Hematopoietic multipotent progenitor cell treated with erythropoietin and hydrocortisone succinate and interleukin-3 and kit ligand, for 4 days (in vitro differentiated cells): ENCODE results near the gene URI1.
"Not testable (repeated sequence)": the region's sequence is repeated elsewhere in the genome, so short reads cannot be mapped to it uniquely, and the experiment has no call there.

ENCODE experiments used
- DNase-seq: peaks from one replicate; pipeline ENCODE4 v3.0.0-alpha.2; 2015

URI1 gene

GRCh38 chr19:29941828-29942403, at the start of gene URI1:
Gene URI1 (plus strand): TSS chr19:29942239. CDS start chr19:29942548, 309 bp downstream.
- peak; percentile 93 for DNase-seq

GRCh38 chr19:29893606-29894284, 48.3 kb upstream of the URI1 start:
- DNase-seq = peak; percentile 95

- peak; percentile 70 for DNase-seq
Observed at GRCh38 chr19:29896802-29897201, 45.2 kb upstream of the URI1 start.

GRCh38 chr19:29897466-29897865, 44.6 kb upstream of the URI1 start:
- peak; percentile 38 for DNase-seq

- DNase-seq = no peak
Observed at GRCh38 chr19:29904017-29904416, 38.0 kb upstream of the URI1 start.

GRCh38 chr19:29908963-29909944, 32.8 kb upstream of the URI1 start:
- DNase-seq = no peak

GRCh38 chr19:29914933-29915332, 27.1 kb upstream of the URI1 start:
- no peak for DNase-seq

GRCh38 chr19:29915832-29916231, 26.2 kb upstream of the URI1 start:
- not testable (repeated sequence) for DNase-seq

GRCh38 chr19:29917911-29918310, 24.1 kb upstream of the URI1 start:
- DNase-seq = no peak

GRCh38 chr19:29918891-29919290, 23.1 kb upstream of the URI1 start:
- DNase-seq = no peak

GRCh38 chr19:29922972-29923371, 19.1 kb upstream of the URI1 start:
- no peak for DNase-seq

- DNase-seq = peak; percentile 40
Observed at GRCh38 chr19:29923653-29924052, 18.4 kb upstream of the URI1 start.

- no peak for DNase-seq
Observed at GRCh38 chr19:29926031-29926430, 16.0 kb upstream of the URI1 start.

GRCh38 chr19:29926801-29927200, 15.2 kb upstream of the URI1 start:
- no peak for DNase-seq

GRCh38 chr19:29927944-29928625, 14.0 kb upstream of the URI1 start:
- no peak for DNase-seq

- no peak for DNase-seq
Observed at GRCh38 chr19:29928831-29929230, 13.2 kb upstream of the URI1 start.

GRCh38 chr19:29934257-29934656, 7.8 kb upstream of the URI1 start:
- no peak for DNase-seq

GRCh38 chr19:29934781-29935180, 7.3 kb upstream of the URI1 start:
- DNase-seq = no peak

- DNase-seq = no peak
Observed at GRCh38 chr19:29936409-29936808, 5.6 kb upstream of the URI1 start.

- no peak for DNase-seq
Observed at GRCh38 chr19:29939628-29940027, 2.4 kb upstream of the URI1 start.

GRCh38 chr19:29940971-29941585, 961 bp upstream of the URI1 start:
- no peak for DNase-seq
